ENCODE results near the gene BNC2. TPM values are rescaled to one million over a fixed set of nuclear protein-coding genes. Genes with fewer than 3 reads are reported as not detected.

BNC2 gene
- total RNA-seq, 1 donor from 2014 or later: 15.2 TPM

DNA sequence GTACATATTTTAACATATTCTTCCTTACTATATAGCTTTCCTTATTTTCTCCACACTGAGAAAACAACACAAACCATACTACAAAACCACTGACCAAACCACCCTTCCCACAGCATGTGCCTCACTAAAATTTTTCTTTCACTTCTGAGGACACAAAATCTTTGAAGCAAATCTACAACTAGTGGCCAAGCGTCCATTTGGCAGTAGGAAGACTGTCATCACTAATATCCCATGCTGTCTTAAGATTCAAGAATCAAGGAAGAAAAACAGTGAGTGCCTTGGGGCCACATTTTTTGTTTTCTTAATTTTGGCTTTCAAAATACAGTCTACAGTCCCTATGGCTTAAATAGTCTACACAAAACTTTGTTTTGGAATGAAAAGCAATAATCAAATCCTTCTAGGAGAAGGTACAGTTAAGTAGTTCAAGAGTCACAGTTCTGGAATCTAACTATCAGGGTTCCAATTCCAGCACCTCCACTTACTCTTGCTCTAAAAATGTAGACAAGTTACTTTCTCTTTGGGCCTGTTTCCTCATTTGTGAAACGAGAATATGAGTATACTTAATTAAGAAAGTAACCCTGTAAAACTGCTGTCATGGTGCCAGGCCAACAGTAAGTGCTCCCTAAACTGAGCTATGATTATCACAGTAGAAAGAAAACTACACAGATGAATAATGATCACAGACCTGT, 227.9 kb downstream of the BNC2 start:
- TF ChIP-seq, protein P1, sequence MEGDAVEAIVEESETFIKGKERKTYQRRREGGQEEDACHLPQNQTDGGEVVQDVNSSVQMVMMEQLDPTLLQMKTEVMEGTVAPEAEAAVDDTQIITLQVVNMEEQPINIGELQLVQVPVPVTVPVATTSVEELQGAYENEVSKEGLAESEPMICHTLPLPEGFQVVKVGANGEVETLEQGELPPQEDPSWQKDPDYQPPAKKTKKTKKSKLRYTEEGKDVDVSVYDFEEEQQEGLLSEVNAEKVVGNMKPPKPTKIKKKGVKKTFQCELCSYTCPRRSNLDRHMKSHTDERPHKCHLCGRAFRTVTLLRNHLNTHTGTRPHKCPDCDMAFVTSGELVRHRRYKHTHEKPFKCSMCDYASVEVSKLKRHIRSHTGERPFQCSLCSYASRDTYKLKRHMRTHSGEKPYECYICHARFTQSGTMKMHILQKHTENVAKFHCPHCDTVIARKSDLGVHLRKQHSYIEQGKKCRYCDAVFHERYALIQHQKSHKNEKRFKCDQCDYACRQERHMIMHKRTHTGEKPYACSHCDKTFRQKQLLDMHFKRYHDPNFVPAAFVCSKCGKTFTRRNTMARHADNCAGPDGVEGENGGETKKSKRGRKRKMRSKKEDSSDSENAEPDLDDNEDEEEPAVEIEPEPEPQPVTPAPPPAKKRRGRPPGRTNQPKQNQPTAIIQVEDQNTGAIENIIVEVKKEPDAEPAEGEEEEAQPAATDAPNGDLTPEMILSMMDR (IDR thresholded peaks at IDR 0.05; ENCODE audit: partially characterized antibody, unreplicated experiment): no peak
- H3K4me1 Mint-ChIP-seq (ENCODE audit: low read depth, unreplicated experiment): peaks cover 1% of the 10 kb centered on the region
- no peak overlapping the region for H3K27ac Mint-ChIP-seq (ENCODE audit: unreplicated experiment)
- H3K9me3 Mint-ChIP-seq (ENCODE audit: unreplicated experiment): no peaks in the 10 kb centered on the region
- H3K36me3 Mint-ChIP-seq (ENCODE audit: unreplicated experiment): no peaks in the 10 kb centered on the region
- H3K27me3 Mint-ChIP-seq (ENCODE audit: unreplicated experiment): no peaks in the 10 kb centered on the region
- DNase-seq: no peak
- H3K4me3 Mint-ChIP-seq (ENCODE audit: unreplicated experiment): no peak overlapping the region

DNA sequence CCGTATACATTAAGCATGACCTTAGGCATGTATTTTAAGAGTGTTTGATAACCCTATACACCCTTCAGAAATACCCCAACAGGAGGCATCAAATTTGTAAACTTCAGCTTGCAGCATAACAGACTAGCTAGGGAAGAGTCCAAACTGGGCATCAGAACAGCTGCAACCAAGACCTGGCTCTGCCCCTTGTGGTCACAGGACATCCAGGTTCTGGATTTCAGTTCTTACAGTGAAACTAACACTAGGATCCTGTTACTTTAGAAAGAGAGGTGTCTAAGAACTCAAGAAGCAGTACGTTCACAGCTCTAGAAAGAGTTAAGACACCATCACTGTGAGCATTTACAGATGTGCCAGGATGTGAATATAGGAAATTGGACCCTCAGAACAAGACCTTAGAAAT, 229.8 kb downstream of the BNC2 start:
- H3K27me3 Mint-ChIP-seq (ENCODE audit: unreplicated experiment): no peaks in the 10 kb centered on the region
- no peaks in the 10 kb centered on the region for H3K9me3 Mint-ChIP-seq (ENCODE audit: unreplicated experiment)
- H3K4me3 Mint-ChIP-seq (ENCODE audit: unreplicated experiment): no peak overlapping the region
- no peak for DNase-seq
- TF ChIP-seq, protein P1 (IDR thresholded peaks at IDR 0.05; ENCODE audit: partially characterized antibody, unreplicated experiment): no peak
- no peak overlapping the region for H3K27ac Mint-ChIP-seq (ENCODE audit: unreplicated experiment)
- H3K4me1 Mint-ChIP-seq (ENCODE audit: low read depth, unreplicated experiment): peaks cover 2% of the 10 kb centered on the region
- H3K36me3 Mint-ChIP-seq (ENCODE audit: unreplicated experiment): no peaks in the 10 kb centered on the region

DNA sequence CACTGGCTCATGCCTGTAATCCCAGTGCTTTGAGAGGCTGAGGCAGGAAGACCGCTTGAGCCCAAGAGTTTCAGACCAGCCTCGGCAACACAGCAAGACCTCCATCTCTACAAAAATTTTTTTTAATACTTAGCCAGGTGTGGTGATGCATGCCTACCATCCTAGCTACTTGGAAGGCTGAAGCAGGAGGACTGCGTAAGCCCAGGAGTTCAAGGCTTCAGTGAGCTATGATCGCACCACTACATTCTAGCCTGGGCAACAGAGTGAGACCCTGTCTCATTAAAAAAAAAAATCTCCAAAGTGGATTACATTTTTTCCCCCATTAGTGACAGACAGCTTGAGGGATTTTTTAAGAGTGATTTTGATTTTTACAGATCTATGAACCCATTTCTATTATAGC, 230.8 kb downstream of the BNC2 start:
- no peak for DNase-seq
- no peaks in the 10 kb centered on the region for H3K9me3 Mint-ChIP-seq (ENCODE audit: unreplicated experiment)
- no peaks in the 10 kb centered on the region for H3K36me3 Mint-ChIP-seq (ENCODE audit: unreplicated experiment)
- H3K27me3 Mint-ChIP-seq (ENCODE audit: unreplicated experiment): no peaks in the 10 kb centered on the region
- H3K4me3 Mint-ChIP-seq (ENCODE audit: unreplicated experiment): no peak overlapping the region
- TF ChIP-seq, protein P1 (IDR thresholded peaks at IDR 0.05; ENCODE audit: partially characterized antibody, unreplicated experiment): no peak
- no peak overlapping the region for H3K27ac Mint-ChIP-seq (ENCODE audit: unreplicated experiment)
- H3K4me1 Mint-ChIP-seq (ENCODE audit: low read depth, unreplicated experiment): peaks cover 2% of the 10 kb centered on the region

DNA sequence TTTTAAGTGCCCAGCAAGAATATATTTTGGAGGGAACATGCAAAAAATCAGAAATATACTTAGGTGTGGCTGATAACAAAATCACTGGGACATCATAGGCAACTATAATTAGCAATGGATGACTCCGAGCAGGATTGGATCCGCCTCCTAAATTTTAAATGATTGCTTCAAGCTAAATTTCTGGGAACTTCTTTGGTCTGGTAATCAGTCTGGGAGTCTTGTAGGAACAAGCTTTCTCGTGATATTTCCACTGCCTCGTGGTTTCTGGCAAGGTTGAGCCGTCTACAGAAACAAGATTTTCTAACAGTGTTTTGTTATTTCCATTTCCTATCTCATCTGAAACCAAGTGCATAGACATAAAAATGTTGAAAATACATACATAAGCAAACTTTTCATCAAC, 232.6 kb downstream of the BNC2 start:
- Mint-ChIP-seq H3K36me3 (ENCODE audit: unreplicated experiment) (no peaks in the 10 kb centered on the region), H3K27ac (ENCODE audit: unreplicated experiment) (no peak overlapping the region), H3K27me3 (ENCODE audit: unreplicated experiment) (no peaks in the 10 kb centered on the region), H3K4me3 (ENCODE audit: unreplicated experiment) (no peak overlapping the region), H3K9me3 (ENCODE audit: unreplicated experiment) (no peaks in the 10 kb centered on the region), H3K4me1 (ENCODE audit: low read depth, unreplicated experiment) (peaks cover 2% of the 10 kb centered on the region)
- DNase-seq: no peak
- TF ChIP-seq, protein P1 (IDR thresholded peaks at IDR 0.05; ENCODE audit: partially characterized antibody, unreplicated experiment): no peak

DNA sequence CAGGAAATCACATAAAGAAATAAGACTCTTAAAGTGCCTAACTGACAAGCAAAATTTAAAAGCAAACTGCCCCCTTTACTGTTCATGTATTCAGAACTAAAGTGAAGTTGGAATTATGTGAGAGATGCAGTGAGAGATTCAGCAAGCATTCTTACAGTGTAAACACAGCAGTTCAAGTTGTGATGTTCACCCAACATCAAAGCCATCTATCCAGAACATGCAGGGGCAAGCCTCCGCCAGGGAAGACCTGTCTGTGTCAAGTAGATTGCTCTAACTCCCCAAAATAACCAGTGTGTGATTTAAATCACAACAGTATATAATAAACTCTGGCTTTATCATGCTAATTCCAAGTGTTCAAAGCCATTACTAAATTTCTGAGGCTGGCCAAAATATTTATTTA, 233.3 kb downstream of the BNC2 start:
- TF ChIP-seq, protein P1 (IDR thresholded peaks at IDR 0.05; ENCODE audit: partially characterized antibody, unreplicated experiment): no peak
- H3K36me3 Mint-ChIP-seq (ENCODE audit: unreplicated experiment): no peaks in the 10 kb centered on the region
- H3K27ac Mint-ChIP-seq (ENCODE audit: unreplicated experiment): no peak overlapping the region
- H3K27me3 Mint-ChIP-seq (ENCODE audit: unreplicated experiment): no peaks in the 10 kb centered on the region
- H3K9me3 Mint-ChIP-seq (ENCODE audit: unreplicated experiment): no peaks in the 10 kb centered on the region
- no peak overlapping the region for H3K4me3 Mint-ChIP-seq (ENCODE audit: unreplicated experiment)
- no peak for DNase-seq
- H3K4me1 Mint-ChIP-seq (ENCODE audit: low read depth, unreplicated experiment): peaks cover 2% of the 10 kb centered on the region
